8988T (cell line): ENCODE results near the gene CCDC28B.

Source experiments
- DNase-seq: peaks from one replicate; pipeline ENCODE4 v3.0.0; 2011

The CCDC28B gene

DNA sequence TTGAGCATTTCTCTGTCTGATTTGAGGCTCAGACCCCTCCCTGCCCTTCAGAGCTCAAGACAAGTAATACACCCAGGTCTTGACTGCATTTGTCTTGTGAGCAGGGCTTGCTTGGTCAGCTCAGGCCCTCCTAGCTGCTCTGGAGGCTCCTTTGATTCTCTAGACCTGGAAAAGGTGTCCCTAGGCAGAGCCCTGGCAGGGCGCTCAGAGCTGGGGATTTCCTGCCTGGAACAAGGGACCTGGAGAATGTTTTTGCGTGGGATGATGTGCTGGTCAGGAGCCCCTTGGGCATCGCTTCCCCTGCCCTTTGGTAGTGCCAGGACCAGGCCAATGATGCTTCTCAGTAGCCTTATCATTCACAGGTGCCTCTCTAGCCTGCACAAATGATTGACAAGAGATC, 4.9 kb upstream of the CCDC28B start:
- DNase-seq: no peak

DNA sequence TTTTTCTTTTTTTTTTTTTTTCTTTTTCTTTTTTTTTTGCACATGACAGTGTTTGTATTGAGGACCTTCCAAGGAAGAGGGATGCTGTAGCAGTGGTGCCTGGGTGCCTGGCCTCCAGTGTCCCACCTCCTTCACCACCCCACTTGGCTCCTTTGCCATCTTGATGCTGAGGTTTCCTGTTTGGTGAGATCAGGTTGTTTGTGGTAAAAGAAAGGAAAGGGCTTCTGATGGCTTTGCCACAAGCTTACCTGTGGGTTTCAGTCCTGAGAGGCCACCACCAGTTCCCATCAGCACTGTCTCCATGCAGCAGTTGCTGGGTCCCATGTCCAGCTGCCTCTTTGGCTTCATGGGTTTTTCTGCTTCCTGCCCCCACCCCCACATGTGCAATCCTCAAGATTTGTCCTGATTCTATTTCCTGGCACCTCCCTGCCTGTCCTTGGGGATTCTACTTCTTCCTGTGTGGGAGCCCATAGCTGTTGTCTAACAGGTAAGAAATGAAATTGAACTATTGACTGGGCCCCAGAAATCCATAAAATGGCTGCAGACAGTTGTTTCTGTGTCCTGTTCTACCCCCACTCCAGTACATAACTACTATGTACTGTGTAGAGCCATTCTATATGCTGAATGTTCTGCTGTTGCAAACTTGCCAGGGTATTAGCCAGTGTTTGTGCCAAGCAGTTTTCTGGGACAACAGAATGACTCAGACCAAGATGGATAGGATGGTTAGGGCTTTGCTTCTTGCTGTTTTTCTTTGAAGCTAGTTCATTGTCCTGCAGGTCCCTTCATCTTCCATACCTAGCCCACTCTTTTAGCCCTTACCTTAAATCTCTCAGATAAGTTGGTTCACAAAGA, 4.2 kb upstream of the CCDC28B start:
- DNase-seq: no peak

DNA sequence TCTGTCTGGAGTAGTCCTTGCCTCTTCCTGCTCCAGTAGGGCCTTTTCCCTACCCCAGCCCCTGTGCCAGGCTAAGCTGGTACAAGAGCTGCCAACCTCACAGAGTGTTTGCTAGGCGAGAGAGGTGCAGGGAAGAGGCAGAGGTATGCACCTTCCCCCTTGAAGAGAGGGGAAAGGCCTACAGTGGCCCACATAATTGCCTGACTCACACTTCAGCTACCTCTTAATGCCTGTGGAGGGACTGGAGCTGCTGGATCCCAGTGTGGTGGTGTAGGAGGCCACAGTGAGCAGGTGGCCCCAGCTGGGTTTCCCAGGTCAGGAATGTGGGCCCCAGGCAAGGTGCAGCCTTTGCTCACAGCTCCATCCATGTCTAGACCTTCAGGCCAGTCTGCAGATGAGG, 3.3 kb upstream of the CCDC28B start:
- DNase-seq: no peak

DNA sequence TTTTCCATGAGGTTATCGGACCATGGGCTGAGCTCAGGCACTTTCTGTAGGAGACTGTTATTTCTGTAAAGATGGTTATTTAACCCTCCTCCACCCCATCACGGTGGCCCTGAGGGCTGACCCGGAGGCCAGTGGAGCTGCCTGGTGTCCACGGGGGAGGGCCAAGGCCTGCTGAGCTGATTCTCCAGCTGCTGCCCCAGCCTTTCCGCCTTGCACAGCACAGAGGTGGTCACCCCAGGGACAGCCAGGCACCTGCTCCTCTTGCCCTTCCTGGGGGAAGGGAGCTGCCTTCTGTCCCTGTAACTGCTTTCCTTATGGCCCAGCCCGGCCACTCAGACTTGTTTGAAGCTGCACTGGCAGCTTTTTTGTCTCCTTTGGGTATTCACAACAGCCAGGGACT, 2.6 kb upstream of the CCDC28B start:
- DNase-seq: no peak

DNA sequence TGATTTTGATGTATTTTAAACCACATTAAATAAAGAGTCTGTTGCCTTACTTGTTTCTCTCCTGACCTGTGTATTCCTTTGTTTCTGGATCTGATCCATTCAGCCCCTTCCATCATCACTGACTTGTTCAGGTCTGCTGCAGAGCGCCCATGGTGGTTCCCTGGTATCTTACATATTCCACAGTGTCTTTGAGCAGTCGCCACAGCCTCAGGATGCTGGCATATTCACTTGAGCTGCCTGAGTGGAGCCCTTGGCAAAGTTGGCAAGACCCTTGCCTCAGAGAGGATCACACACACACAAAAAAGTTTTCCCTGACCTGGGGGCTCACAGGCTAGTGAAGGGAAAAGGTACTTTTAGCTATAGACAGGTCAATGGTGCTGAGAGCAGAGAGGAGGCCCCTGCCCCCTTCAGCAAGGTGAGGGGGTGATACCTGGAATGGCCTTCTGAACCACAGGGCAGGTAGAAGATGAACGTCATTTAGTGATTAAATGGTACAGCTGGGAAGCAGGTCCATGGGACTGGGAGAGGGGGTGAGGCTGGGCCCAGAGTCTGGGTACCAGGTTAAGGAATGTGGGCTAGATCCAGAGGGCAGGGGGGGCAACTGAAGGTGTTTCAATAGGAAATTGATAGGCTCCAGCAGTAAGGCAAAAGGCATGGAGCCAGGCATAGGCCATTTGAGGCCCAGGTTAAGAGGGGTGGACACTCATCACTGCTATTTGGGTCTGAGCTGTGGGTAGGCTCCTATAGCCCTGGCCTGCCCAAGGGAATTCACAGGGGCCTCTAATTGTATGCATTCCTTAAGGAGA, 2.0 kb upstream of the CCDC28B start:
- no peak for DNase-seq

DNA sequence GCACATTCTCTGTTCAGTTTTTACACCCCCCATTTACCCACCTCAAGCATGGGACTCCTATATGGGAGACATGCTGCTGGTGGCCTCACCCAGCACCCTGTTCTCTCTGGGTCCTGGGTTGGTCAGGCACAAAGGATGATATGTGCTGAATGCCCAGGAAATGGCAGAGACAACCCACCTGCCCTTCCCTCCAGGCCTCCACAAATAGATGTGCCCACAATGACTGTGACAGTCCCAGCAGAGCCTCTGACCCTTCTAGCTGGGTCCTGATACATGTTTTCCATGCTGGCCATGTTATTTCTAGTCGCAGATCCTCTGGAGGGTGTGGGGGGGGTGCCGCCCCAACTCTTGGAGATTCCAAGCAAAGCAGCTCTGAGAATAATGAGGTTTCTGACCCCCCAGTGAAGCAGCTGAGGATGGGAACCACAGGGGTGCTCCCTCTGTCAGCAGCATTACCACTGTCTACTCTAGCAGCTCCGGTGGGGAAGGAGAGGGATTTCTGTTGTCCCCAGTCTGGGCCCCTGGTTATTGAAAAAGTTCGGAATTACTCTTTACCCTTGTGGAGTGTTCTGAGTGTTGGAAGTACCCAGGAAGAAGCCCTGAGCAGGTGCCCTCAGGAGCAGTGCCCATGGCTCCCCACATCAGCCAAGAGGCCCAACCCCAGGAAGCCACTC, 1.2 kb upstream of the CCDC28B start:
- DNase-seq: no peak

DNA sequence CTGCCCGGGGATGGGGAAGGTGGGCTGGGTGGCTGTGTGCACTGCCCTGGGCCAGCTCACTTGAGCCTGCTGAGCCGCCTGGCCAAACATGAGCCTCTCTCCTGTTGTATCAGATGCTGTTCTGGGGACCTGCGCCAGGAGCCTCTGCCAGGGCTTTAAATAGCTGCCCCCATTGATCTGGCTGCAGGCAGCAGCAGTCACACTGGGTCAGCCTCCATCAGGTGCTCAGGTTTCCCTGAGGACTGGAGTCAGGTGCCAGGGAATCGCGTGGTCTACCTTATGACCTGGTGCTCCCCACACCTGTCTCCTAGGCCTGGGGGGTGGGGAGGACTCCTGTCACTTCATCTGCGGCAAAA, 700 bp upstream of the CCDC28B start:
- no peak for DNase-seq

DNA sequence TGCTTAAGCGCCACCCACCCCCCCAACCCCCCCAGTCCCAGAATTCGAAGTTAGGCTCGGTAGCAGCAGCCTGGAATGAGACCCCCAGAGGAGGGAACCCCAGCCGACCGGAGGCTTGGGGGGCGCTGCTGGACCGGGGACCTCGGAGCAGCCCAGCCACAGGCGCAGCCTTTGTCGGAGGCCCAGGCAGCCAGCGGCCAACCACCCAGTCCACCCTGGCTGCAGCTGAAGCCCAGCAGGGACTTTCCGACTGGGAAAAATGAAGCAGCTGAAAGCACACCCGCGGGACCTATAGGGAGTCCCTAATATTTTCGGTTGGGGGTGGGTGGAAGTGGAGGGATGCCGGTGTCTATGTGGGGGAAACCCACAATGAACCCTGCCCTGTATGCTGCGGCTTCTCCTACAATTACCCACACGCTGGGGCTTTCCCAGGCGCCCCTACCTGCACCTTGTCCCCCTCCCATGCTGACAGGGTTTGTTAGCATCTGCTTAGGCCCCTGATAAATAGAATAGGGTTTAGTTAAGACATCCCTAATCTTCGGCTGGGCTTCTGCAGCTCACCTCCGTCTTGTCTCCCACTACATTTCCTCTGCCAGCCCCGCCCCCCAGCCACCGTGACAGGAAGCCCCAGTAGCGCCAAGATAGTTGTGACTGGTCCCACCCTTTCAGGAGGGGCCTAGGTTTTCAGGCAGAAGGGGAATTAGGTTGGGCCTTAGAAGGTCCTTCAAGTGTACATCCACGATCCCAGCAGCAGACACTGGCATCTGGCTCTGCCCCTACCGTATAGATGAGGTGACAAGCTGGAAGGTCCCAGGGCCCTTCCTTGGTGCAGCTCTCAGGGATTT, 838 bp downstream of the CCDC28B start:
- no peak for DNase-seq

DNA sequence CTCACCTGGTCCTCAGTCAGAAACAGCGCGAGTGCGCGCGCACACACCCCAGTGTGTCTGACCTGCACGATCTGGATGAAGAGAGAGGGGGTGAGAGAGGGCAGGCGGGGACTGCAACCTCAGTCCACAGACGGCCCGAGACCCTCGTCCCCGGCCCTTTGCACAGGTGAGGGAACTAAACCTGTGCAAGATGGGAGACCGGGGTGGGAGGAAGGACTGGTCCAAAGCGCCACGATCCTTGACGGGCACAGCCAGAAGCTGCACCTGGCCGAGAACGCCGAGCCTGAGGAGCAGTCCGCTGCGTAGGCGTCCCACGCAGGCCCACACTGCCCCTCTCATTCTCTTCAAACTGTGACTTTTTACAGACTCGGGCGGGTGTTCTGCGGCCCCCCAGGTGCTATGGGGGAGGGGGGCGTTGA, 4.6 kb downstream of the CCDC28B start:
- no peak for DNase-seq

DNA sequence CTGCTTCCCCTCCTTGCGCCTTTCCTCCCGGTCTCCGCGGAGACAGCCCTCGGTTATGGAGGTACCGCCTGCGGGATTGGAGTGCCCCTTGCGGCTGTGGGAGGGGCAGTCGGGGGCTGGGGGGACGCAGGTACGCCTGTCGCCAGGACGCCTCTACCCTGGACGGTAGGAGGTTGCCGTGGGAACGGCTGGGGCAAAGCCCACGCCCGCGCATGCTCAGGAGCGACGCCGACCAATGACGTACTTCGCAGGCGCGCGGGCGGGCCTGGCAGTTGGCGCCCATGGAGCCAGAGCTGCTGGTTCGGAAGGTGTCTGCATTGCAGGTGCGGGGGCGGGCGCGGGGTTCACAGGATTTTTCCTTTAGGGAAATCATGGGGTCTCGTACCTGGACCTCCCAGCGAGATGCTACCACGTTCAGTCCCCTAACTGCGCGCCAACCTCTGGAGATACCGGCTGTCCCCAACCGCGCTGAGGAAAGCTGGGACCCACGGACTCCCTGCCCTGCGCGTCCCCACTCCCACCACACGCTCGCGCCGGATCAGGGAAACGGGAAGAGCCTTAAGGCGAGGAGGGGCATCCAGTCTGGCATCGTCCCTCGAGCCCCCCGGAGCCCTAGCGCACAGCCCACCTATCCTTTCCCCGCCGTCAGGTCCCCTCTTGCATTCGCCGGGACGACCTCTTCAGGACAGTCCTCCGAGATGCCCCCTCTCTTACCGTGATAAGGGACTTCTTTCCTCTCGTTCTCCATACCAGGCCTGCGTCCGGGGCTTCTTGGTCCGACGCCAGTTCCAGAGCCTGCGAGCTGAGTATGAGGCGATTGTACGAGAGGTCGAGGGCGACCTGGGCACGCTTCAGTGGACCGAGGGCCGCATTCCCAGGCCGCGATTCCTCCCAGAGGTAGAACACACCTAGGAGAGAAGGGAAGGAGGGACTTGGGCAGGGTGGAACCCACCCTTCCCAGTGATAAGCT, 5.3 kb downstream of the CCDC28B start, which contains the start of gene IQCC:
Gene IQCC, plus strand, starts transcription at position 271 of the 970 bp plus-strand sequence. Its CDS starts 11 bp downstream, at position 282.
- peak; percentile 77 for DNase-seq

DNA sequence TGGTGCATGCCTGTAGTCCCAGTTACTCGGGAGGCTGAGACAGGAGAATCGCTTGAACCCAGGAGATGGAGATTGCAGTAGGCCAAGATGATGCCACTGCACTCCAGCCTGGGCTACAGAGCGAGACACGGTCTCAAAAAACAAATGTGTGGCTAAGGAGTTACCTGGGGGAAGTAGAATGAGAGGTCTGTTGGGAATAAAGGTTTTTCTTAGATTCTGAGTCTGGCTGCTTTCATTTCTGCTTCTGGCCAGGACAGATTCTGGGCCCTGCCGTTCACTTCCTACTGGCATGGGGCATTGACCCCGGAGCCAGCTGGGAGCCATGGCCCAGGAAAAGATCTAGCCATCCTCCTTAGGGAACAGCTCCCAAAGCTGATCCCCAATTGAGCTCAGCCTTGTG, 8.1 kb downstream of the CCDC28B start:
- DNase-seq: no peak

DNA sequence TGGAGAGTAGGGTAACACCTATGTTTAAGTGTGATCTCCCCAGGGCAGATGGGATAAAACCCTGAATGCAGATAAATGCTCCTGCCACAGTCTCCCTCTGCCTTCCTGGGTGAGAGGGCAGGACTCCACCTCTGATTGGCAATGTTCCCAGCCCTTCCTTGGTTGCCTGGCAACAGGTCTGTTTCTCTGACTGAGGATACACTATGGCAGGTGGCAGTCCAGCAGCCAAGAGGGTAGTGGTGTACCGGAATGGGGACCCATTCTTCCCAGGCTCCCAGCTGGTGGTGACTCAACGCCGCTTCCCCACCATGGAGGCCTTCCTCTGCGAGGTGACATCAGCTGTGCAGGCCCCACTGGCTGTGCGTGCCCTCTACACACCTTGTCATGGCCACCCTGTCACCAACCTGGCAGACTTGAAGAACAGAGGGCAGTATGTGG, 8.5 kb downstream of the CCDC28B start, which contains the start of gene DCDC2B:
Gene DCDC2B, plus strand, starts transcription at position 199 of the 438 bp plus-strand sequence. Its CDS starts 5 bp downstream, at position 204.
- no peak for DNase-seq

DNA sequence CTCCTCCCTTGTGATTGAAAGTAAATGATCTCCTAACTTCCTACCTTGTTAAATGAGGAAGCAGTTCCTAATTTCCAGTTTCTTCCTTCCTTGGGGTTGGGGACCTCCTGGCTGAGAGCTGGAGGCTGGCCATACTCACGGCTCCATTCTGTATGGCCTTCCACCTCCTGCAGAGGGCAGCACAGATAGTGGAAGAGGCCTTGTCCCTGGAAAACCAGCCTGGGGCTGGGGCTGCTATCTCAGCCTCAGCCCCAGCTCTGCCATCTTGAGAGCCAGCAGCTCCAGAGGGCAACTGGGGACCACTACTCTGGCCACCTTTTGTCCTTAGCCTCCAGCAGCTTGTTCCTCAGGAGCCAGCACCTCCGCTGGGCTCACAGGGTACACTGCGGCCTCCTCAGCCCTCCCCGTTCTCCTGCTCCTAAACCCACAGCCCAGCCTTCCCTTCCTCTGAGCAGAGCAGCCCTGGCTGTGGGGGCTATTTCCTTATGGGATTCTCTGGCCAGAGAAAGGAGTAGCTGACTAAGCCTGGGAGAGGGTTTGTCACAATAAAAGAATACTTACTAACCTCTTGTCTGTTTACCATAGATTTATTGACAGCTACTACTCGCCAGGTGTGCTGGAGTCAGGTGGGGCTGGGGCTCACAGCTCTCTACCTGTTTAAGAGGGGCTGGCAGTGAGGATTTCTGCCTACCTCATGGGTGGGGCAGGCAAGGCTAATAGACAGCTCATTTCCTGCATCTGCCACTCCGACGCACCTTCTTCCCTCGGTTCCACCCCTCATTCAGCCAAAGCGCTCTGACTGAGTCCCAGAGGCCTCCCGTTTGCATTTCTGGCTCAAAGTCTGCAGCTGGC, 15.5 kb downstream of the CCDC28B start:
- DNase-seq: peak; percentile 71

DNA sequence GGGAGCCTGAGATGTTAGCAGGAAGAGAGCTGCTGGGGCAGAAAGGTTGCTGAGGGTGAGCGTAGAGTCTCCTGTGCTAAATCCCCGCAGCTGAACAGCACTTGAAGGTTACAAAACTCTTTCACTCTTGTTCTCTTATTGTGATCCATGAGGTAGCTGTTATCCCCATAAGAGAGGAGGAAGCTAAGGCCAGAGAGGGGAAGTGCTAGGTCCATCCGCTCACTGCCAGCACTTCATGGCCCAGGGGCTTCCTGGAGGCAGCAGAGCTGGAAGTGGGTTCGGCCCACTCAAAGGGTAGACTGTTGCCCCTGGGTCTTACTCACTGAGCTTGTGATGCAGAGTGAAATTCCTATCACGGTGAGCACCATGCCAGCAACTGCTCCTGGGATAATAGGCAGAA, 16.2 kb downstream of the CCDC28B start:
- no peak for DNase-seq

DNA sequence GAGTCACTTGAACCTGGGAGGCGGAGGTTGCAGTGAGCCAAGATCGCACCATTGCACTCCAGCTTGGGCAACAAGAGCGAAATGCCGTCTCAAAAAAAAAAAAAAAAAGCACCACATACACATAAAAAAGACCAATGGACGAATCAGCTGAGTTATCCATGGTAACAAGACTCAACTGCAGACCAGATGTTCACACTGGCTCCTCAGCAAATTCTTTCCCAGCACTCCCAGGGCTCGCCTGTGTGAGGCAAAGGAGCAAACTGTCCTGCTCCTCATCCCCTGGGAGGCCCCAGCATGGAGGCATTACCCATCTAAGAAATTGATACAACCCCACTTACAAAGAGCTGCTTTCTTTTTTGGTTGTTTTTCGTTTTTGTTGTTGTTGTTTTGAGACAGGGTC, 18.6 kb downstream of the CCDC28B start:
- no peak for DNase-seq

DNA sequence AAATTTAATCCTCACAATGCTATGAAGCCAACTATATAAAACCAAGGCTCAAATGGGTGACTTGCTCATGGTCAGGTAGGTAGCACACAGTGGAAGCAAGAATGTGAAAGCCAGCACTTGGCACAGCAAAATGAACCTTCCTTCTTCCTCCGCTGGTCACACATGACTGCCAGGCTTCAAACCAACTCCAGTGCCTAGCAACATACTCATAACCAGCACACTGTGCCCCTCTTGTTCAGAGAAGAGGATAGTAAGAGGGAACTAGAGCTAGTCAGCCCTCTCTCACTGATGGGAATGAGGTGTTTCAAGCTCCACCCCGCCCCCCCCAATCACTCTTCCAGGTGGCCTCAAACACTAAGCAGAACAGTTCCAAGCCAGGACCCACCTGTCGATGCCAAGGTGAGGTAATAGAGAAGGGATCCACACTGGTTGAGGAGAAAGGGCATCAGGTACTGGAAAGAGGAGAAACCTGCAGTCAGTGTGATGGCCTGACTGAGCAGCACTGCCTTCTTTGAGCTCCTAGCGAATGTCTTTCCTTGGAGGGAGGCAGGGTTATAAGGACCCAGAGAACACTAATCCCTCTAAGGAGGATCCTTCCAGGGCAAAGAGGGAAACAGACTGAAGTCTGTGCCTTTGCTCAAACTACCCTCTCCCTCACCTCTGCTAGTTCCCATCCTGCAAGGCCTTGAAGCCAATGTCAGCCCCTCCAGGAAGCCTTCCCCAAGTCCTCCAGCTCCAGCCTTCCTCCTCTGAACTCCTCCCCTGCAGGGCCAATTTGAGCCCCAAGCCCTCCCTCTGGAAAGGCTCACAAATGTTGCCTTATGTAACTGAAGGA, 20.6 kb downstream of the CCDC28B start:
- no peak for DNase-seq

DNA sequence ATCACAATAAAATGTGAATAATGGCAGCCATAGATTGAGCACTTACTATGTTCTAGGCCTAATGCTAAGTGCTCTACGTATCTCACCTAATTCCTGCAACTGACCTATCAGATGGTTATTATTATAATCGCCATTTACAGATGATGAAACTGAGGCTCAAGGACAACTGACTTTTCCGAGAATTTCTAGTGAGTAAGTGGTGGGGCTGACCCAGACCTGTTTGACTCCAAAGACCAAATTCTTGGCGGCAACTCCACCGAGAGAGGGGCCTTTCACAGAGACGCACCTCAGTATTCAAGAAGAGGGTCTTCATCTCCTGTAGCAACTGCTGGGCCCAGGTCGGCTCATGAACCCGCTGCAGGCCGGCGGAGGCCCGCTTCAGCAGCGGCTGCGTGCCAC, 21.2 kb downstream of the CCDC28B start:
- no peak for DNase-seq

DNA sequence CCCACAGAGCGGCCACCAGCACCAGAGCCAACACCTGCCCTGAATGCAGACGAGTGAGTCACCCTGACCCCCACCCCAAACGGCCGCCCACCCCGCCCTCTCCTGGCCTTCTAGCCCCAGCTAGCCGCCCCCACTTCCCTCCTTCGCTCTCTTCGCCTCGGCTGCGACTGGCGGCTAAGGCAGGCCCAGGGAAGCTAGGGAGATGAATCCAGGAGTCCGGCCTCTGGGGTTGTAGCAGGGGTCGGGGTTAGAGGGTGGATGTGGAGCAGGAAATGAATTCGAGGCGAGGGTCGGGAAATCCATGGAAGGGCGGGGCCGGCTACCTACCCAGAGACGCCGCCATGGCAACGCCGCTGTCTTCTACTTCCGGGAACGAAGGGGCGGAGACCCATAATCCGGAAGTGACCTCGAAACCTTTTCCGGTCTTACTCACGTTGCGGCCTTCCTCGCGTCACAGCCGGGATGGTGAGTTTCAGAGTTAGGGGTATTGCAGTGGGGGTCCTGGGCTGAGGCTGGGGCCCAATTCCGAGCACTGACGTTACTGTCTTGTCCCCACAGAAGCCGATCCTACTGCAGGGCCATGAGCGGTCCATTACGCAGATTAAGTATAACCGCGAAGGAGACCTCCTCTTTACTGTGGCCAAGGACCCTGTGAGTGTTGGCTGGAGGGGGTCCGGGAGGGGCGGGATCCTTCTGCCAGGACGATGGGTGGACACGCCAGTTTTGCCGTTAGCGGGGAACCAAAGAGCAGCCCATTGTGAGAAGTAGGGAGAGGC, 21.8 kb downstream of the CCDC28B start, which contains the start of the genes EIF3I and TMEM234:
Gene EIF3I, plus strand, starts transcription at position 428 of the 776 bp plus-strand sequence. Its CDS starts 35 bp downstream, at position 463.
Gene TMEM234, minus strand, starts transcription at position 374 of the 776 bp plus-strand sequence. Its CDS starts 31 bp downstream, at position 343.
- peak; percentile 73 for DNase-seq
